Fibroblast of mammary gland (primary cell): ENCODE data around the gene LRRC74A.

Experiments
- DNase-seq: peaks from one replicate; pipeline ENCODE4 v3.0.0-alpha.2; 2010; ENCODE audit warnings: low read depth
- H3K4me3 ChIP-seq: 2 replicates; pipeline ENCODE4 v1.5.1; 2011; ENCODE audit warnings: low read depth, mild to moderate bottlenecking, low read length, moderate library complexity; ENCODE audit not compliant: control insufficient read depth
- CTCF ChIP-seq: conservative IDR thresholded peaks from 2 replicates; pipeline ENCODE4 v1.5.1; 2011; ENCODE audit warnings: low read depth, low read length, inconsistent platforms; ENCODE audit not compliant: control insufficient read depth, insufficient read depth

The LRRC74A gene

GRCh38 chr14:76862546-76863282, 36.5 kb downstream of the LRRC74A start:
- no peak overlapping the region for H3K4me3 ChIP-seq
- DNase-seq = no peak
- no peak for TF ChIP-seq CTCF

GRCh38 chr14:76863724-76864407, 37.7 kb downstream of the LRRC74A start:
- no peak for TF ChIP-seq CTCF
- no peak overlapping the region for H3K4me3 ChIP-seq
- DNase-seq = no peak

- H3K4me3 ChIP-seq = no peak overlapping the region
- DNase-seq = no peak
- no peak for TF ChIP-seq CTCF
Observed at GRCh38 chr14:76866456-76866855, 40.2 kb downstream of the LRRC74A start.

GRCh38 chr14:76867516-76868453, 41.6 kb downstream of the LRRC74A start:
- no peak for TF ChIP-seq CTCF
- H3K4me3 ChIP-seq = no peak overlapping the region
- DNase-seq = no peak

GRCh38 chr14:76868454-76869170, 42.4 kb downstream of the LRRC74A start:
- no peak for DNase-seq
- TF ChIP-seq CTCF = no peak
- no peak overlapping the region for H3K4me3 ChIP-seq

- H3K4me3 ChIP-seq = no peak overlapping the region
- no peak for DNase-seq
- TF ChIP-seq CTCF = no peak
Observed at GRCh38 chr14:76870166-76870565, 44.0 kb downstream of the LRRC74A start.
